ENCODE measurements around the gene HNRNPU.

HNRNPU gene

DNA sequence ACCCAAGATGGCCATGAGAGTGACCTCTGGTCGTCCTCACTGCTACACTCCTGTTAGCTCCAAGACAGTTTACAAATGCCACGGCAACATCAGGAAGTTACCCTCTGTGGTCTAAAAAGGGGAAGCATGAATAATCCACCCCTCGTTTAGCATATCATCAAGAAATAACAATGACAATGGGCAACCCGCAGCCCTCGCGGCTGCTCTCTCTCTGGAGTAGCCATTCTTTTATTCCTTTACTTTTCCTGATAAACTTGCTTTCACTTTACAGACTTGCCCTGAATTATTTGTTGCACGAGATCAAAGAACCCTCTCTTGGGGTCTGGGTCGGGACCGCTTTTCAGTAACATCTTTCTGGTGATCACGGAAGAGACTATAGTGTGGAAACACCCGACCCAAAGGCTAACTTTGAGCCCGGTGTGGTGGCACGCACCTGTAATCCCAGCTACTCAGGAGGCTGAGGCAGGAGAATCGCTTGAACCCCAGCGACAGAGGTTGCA lies 48.7 kb downstream of the HNRNPU start:
- no peak for DNase-seq (ENCODE audit: extremely low read depth, insufficient read length)
- TF ChIP-seq, protein P1, sequence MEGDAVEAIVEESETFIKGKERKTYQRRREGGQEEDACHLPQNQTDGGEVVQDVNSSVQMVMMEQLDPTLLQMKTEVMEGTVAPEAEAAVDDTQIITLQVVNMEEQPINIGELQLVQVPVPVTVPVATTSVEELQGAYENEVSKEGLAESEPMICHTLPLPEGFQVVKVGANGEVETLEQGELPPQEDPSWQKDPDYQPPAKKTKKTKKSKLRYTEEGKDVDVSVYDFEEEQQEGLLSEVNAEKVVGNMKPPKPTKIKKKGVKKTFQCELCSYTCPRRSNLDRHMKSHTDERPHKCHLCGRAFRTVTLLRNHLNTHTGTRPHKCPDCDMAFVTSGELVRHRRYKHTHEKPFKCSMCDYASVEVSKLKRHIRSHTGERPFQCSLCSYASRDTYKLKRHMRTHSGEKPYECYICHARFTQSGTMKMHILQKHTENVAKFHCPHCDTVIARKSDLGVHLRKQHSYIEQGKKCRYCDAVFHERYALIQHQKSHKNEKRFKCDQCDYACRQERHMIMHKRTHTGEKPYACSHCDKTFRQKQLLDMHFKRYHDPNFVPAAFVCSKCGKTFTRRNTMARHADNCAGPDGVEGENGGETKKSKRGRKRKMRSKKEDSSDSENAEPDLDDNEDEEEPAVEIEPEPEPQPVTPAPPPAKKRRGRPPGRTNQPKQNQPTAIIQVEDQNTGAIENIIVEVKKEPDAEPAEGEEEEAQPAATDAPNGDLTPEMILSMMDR (IDR thresholded peaks at IDR 0.05; ENCODE audit: insufficient read depth, low read length, poor library complexity, severe bottlenecking): no peak
- Histone ChIP-seq H3K27me3 (replicated peaks; ENCODE audit: control insufficient read depth, insufficient read depth, low read length) (no peaks in the 10 kb centered on the region), H3K4me3 (replicated peaks; ENCODE audit: low read depth, low read length) (no peak overlapping the region), H3K36me3 (ENCODE audit: control insufficient read depth, insufficient read depth, low read length) (no peaks in the 10 kb centered on the region)

GRCh38 chr1:244813327-244813726 lies 51.0 kb downstream of the HNRNPU start:
- H3K36me3 ChIP-seq (ENCODE audit: control insufficient read depth, insufficient read depth, low read length): no peaks in the 10 kb centered on the region
- no peak for DNase-seq (ENCODE audit: extremely low read depth, insufficient read length)
- H3K4me3 ChIP-seq (replicated peaks; ENCODE audit: low read depth, low read length): no peak overlapping the region
- TF ChIP-seq, protein P1 (IDR thresholded peaks at IDR 0.05; ENCODE audit: insufficient read depth, low read length, poor library complexity, severe bottlenecking): no peak
- H3K27me3 ChIP-seq (replicated peaks; ENCODE audit: control insufficient read depth, insufficient read depth, low read length): no peaks in the 10 kb centered on the region

GRCh38 chr1:244810221-244810620 lies 54.1 kb downstream of the HNRNPU start:
- TF ChIP-seq, protein P1 (IDR thresholded peaks at IDR 0.05; ENCODE audit: insufficient read depth, low read length, poor library complexity, severe bottlenecking): no peak
- H3K36me3 ChIP-seq (ENCODE audit: control insufficient read depth, insufficient read depth, low read length): no peaks in the 10 kb centered on the region
- no peaks in the 10 kb centered on the region for H3K27me3 ChIP-seq (replicated peaks; ENCODE audit: control insufficient read depth, insufficient read depth, low read length)
- H3K4me3 ChIP-seq (replicated peaks; ENCODE audit: low read depth, low read length): no peak overlapping the region
- DNase-seq (ENCODE audit: extremely low read depth, insufficient read length): no peak

GRCh38 chr1:244807138-244807537 lies 57.2 kb downstream of the HNRNPU start:
- Histone ChIP-seq H3K36me3 (ENCODE audit: control insufficient read depth, insufficient read depth, low read length) (no peaks in the 10 kb centered on the region), H3K27me3 (replicated peaks; ENCODE audit: control insufficient read depth, insufficient read depth, low read length) (no peaks in the 10 kb centered on the region), H3K4me3 (replicated peaks; ENCODE audit: low read depth, low read length) (no peak overlapping the region)
- no peak for DNase-seq (ENCODE audit: extremely low read depth, insufficient read length)
- TF ChIP-seq, protein P1 (IDR thresholded peaks at IDR 0.05; ENCODE audit: insufficient read depth, low read length, poor library complexity, severe bottlenecking): no peak

DNA sequence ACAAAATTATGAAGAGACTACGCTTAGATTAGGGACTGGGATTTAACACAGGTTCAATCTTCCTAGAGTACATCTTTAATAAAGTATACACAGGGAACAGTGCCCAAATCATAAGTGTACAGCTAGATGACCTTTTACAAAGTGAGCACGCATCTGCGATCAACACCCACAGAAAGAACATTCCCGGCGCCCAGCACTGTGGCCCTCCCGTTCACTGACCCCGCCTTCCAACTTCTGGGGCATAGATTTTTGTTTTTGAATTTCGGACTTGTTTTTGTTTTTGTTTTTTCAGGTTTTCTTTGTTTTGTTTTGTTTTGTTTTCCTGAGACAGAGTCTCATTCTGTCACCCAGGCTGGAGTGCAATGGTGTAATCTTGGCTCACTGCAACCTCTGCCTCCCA lies 59.5 kb downstream of the HNRNPU start:
- Histone ChIP-seq H3K4me3 (replicated peaks; ENCODE audit: low read depth, low read length) (no peak overlapping the region), H3K36me3 (ENCODE audit: control insufficient read depth, insufficient read depth, low read length) (no peaks in the 10 kb centered on the region), H3K27me3 (replicated peaks; ENCODE audit: control insufficient read depth, insufficient read depth, low read length) (no peaks in the 10 kb centered on the region)
- TF ChIP-seq, protein P1 (IDR thresholded peaks at IDR 0.05; ENCODE audit: insufficient read depth, low read length, poor library complexity, severe bottlenecking): no peak
- DNase-seq (ENCODE audit: extremely low read depth, insufficient read length): no peak

Measured in GM06990 (cell line).